Activated CD4-positive, alpha-beta T cell treated with anti-CD3 and anti-CD28 coated beads, Interleukin-2, amount 50 U/mL, for 1 hour (primary cell): ENCODE results near the gene ARHGAP21.
"Not testable (repeated sequence)": the region's sequence is repeated elsewhere in the genome, so short reads cannot be mapped to it uniquely, and the experiment has no call there.

Experiments used
- DNase-seq: peaks from one replicate; pipeline ENCODE4 v3.0.0-alpha.2; 2020

ARHGAP21 gene

DNA sequence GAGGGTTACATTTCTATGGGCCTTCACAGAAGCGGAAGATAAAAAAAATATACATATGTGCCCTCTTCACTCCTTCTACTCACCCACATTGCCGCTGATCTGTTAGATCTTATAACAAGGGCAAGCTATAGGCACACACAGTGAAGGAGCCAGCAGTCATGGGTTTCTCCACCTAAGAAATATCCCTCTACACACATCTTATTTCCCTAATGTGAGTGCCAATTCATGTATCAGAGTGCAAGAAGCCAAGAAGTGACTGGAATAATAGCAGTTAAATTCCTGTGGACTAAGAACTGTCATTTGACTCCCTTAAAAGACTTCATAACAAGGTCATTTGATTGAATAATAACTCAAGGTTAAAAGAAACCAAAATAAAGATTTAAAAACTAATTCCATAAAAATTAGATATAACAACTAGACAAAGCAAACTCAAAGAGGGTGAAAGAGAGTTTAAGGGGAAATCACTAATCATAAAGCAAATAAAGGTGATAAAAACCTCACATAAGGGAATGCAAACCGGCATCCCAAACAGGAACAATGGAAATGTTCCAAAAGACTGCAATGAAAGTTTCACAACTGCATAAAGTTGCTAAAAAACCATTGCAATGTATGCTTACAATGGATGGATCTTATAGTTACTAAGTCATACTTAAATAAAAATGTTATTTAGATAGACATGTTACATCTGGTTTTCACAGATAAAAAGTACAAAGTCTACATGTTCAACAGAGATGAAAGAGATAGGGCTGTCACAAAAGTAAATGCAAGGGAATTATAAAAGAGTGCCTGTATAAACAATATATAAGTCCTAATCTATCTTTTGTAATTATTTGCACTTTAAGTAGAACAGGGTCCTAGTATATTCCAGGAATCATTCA, 42.8 kb downstream of the ARHGAP21 start:
- no peak for DNase-seq

DNA sequence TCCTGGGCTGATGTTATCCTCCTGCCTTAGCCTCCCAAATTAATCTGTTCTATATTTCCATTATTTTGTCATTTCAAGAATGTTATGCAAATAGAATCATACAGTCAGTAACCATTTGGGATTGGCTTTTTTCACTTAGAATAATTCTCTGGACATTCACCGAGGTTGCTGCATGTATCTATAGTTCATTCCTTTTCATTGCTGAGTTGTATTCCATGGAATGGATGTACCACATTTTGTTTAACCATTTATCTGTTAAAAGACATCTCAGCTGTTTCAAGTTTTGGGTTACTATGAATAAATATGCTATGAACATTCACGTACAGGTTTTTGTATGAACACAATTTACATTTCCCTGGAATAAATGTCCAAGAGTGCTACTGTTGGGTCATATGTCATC, 44.9 kb downstream of the ARHGAP21 start:
- no peak for DNase-seq

DNA sequence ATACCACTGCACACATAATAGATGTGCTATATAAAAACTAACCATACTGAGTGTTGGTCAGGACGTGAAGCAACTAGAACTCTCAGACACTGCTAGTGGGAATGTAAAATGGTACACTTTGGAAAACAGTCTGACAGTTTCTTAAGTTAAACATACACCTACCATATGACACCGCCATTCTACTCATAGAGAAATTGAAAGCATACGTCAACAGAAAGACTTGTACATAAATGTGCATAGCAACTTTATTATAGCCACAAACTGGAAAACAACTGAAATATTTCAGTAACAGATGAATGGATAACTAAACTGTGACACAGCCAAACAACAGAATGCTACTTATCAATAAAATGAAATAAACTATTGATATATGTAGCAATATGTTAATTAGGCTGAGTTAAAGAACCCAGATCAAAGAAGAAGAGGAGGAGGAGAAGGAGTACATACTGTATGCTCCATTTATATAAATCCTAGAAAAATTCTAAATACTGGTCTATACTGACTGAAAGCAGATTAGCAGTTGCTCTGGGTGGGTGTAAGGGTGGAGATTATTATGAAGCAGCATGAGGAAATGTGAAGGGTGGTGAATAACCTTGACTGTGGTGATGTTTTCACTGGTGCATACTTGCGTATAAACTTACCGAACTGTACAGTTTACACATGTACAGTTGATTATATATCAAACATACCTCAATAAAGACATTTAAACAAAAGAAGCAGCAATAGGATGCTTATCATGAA, 48.6 kb downstream of the ARHGAP21 start:
- no peak for DNase-seq

DNA sequence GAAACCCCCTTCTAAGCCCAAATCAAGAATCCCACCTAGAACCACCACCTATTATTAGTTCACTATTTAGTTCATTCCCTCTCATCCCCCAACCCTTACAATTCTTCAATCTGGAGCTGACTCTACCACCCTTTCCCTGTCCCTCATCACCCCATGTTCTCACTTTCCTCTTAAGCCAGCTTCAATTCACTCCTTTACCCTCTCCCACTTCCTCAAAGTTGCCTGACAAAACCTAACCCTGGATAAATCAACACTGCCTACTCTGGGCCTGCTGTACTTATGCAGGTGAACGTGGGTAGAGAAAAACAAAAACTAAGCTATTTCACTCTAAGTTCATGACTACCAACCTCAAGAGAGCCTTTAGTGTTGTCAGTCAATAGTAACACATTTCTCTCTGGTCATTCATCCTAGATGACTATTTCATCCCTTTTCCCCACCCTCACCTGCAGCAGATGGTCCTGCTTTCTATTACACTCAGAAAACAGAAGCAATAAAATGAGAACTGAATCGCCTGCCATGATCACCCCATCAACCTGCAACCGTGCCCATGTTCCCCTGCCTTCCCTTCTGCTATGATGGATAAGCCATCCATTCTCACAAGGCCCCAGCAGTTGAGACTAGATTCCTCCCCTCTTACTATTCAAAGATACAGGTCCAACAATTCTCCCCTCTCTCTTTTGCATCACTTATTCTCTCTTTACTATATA, 52.6 kb downstream of the ARHGAP21 start:
- no peak for DNase-seq

DNA sequence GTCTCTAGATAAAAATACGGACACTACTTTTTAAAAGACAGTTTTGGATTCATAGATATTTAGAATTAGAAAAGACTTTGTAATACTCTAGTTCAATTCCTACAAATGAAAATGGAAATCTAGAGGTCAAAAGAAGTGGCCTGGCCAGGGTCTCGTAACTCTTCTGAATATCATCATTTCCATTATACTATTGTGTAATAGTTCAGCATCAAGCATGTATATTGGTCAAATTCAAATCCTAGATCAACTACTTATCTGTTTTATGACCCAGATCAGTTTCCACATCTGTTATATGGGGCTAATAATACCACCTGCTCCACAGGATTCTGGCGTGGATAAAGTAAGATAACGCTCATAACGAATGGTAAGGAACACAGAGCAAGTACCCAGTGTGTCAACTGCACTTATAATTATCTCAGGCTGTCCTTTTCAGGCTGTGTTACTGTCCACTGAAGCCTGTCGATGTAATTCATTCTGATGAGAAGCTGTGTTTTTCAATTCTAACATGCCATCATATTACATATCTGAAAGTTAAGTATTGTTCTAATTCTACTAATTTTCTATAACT, 54.3 kb downstream of the ARHGAP21 start:
- DNase-seq, result no peak

DNA sequence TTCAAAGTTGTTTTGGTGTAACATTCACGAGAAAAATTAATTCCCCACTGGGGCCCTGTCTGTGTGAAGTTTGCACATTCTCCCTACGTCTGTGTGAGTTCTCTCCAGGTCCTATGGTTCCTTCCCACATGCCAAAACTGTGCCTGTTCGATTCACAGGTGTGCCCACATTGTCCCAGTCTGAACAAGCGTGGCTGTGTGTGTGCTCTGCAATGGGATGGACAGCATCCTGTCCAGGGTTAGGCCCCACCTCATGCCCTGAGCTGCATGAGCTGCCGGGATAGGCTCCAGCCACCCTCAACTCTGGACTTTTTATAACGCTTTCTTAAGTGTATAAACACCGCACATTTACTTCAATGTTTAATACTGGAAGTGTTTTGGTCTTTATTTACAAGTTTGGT, 55.4 kb downstream of the ARHGAP21 start:
- no peak for DNase-seq

DNA sequence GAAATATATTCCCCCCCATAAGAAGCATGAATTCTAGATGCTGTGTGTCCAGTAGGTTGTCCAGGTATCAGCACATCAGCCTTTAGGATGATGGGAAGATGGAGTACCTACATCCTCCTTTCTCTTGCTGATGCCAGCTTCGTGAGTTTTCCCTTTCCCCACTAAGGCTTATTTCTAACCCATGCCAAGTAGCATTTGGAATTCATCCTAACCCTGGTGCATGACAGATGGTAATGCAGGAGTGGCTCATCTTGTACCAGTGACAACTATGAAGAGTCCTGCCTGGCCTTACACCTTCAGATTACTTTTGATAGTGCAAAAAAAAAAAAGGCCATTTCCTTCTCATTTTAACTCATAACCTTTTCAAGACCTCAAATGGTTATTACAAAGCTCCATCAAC, 58.7 kb downstream of the ARHGAP21 start:
- DNase-seq, result no peak

DNA sequence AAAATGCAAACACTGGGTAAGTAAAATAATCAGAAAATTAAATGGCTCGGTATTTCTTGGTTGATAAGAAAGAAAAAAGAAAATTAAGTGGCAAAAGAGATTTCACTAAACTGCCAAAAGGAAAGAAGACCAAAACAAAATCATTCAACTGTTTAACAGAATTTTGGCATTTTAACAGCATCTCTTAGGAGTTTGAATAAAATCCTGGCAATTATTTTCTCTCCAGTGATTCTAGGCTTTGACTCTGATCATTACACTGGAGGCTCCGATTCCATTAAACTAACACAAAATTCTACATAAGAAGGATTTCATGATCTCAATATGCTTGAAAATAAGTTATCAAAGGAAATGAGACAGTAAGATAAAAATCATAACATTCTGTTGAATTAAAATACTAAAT, 62.3 kb downstream of the ARHGAP21 start:
- no peak for DNase-seq

DNA sequence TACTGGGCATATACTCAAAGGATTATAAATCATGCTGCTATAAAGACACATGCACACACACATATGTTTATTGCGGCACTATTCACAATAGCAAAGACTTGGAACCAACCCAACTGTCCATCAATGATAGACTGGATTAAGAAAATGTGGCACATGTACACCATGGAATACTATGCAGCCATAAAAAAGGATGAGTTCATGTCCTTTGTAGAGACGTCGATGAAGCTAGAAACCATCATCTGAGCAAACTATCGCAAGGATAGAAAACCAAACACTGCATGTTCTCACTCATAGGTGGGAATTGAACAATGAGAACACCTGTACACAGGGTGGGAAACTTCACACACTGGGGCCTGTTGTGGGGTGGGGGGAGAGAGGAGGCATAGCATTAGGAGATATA, 65.4 kb downstream of the ARHGAP21 start:
- DNase-seq, result not testable (repeated sequence)

DNA sequence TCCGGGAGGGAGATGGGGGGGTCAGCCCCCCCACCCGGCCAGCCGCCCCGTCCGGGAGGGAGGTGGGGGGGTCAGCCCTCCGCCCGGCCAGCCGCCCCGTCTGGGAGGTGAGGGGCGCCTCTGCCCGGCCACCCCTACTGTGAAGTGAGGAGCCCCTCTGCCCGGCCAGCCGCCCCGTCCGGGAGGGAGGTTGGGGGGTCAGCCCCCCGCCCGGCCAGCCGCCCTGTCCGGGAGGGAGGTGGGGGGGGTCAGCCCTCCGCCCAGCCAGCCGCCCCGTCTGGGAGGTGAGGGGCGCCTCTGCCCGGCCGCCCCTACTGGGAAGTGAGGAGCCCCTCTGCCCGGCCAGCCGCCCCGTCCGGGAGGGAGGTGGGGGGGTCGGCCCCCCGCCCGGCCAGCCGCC, 67.4 kb downstream of the ARHGAP21 start:
- not testable (repeated sequence) for DNase-seq

DNA sequence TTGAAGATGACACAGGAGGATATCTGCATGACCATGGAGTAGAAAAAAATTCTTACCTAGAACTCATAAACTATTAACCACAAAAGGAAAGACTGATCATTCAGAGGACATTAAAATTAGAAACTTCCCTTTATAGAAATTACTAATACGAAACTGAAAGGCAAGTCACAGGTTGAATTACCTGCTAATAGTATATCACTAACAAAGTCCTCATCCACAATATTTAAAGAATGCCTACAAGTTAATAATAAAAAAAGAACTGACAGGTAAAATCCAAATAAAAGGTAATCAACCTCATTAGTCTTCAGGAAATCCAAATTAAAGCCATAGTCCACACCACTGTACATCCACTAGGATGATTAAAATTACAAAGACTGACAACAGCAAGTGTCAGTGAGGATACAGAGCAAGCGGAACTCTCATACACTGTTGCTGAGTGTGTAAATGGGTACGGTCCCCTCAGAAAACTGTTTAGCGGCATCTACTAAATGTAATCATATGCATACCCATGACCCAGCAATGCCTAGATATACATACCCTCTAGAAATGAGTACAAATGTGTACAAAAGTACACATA, 71.2 kb downstream of the ARHGAP21 start:
- DNase-seq, result no peak

DNA sequence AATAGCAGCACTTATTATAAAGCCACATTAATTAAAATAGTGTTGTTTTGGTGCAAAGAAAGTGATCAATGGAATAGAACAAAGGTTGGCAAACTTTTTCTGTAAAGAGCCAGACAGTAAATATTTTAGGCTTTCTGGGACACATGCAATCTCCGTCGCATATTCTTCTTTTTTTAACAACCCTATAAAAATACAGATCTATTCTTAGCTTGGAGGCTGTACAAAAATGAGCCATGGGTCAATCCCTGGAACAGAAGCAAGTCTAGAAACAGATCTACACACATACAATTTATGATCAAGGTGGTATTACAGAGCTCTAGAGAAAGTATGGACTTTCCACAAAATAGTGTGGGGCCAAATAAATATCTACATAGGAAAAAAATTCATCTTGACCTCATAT, 71.8 kb downstream of the ARHGAP21 start:
- DNase-seq, result no peak

DNA sequence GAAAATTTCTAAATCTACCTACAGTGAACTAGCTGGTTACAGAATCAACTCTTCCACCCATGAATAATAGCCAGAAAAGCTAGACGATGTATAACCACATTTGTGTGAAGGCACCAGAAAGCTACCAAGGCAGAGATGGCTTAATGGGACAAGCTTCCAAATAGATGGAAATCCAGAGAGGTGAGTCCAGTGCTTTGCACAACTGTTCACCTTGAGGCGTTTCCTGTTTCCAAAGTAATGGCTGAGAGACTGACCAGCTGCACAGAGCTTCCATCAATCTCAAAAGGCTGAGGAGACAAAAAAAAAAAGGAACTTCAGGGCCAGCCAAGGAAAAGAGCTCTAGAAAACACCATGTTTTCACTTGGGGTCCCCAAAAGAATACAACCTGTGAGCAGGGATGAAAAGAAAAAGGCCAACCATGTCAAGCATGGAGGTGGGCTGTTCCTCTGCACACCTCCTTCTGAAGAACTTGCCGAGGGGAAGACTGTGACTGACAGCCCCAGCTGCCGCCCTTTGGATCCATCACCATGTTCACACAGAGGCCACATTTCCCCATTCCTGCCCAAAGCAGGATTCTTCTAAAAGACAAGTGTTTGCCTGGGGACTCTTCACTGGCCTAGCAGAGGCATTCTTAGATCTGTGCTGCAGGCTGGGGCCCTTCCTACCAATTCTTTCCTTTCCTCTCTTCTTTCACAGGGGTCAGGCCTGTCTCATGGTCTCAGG, 72.9 kb downstream of the ARHGAP21 start:
- no peak for DNase-seq

DNA sequence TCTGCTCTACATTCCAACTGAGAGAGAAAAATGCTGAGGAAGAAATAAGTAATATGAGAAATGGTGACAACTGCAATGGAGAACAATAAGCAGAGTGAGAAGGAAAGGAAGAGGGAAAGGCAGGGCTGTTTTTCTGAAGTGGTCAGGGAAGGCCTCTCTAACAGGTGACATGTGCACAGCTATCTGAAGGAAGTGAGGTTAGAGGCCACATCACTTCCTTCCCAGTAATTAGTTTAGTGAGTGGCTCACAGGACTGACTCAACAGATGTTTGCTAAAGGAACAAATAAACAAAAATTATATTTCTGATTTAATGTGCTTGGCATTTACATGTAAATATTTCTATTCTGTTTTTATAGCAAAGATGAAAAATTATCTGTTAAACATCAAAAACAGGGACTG, 77.9 kb downstream of the ARHGAP21 start:
- no peak for DNase-seq

DNA sequence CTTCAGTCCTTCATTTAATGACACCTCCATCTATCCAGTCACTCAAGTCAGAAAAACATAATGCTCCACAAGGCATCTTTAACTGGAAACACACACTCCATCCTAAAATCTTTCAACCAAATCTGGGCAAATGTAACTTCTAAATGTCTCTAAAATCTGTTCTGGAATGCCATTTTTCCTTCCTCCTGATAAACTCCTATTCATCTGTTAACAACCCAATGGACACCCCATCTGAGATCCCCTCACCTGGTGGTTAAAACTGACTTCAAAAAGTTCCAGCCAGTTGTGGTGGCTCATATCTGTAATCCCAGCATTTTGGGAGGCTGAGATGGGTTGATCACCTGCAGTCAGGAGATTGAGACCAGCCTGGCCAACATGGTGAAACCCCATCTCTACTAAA, 78.7 kb downstream of the ARHGAP21 start:
- no peak for DNase-seq

DNA sequence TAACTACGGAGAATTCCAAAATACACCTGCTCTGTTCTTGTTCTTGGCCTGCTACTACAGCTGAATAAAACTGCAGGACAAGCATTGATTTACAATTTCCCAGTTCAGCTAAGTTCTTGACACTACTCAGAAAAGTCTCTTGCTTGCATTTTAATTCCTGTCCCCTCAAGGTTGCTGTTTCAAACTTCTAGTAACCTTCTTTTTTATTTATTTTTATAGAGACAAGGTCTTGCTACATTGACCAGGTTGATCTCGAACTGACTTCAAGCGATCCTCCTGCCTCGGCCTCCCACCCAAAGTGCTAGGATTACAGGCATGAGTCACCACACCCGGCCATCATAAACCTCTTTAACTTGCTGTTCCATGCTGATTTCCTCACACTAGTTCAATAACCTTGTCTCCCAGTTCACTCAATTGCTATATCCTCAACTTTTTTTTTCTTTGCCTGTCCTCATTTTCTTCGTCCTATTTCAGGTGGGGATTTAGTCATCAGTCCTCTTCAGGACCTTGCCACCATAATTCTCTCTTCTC, 79.9 kb downstream of the ARHGAP21 start:
- no peak for DNase-seq

DNA sequence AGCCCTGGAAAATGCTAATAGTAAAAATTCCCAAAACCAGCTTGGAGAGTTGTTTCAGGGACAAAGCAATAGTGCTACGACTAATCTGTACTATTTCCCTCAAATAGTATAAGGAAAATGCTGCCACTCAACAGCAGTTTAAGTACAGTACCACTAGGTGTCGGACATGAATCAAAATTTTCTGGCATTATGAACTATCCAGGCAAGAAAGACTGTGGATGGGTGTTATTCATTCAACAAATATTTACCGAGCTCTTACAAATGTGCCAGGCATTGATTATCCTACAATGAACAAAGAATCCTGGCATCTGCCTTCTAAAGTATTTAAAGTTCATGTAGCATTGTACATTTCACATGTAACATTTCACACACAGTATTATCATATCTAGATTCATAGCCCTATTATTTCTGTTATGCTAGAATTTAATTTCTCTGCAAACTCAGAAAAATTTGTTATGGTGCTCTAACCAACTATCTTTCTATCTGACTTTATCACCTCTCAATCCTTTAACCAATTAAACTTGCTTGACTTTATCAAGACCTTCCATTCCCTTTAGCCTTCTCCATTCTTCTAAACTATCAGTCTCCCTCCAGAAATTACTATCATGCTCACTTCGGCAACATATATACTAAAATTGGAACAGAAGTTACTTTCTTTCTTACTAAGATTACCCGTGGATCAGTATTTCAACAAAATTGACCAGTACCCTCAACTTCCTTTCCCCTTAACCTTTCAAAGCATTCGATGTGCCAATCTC, 80.6 kb downstream of the ARHGAP21 start:
- no peak for DNase-seq

DNA sequence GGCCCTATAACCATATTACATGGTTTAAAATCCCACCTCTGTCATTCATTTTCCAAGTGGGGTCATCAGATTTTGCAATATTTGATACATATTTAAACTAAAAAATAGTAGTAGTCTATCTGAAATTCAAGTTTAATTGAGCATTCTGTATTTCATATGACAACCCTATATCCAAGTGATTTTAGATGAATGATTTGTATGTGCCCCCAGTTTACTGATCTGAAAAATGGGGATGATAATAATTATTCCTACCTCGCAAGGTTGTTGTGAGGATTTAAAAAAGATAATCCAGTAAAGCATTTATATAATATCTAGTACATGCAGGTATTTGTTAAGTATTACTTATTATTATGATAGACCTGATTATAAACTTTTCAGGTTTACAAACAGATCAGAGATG, 84.6 kb downstream of the ARHGAP21 start:
- no peak for DNase-seq

DNA sequence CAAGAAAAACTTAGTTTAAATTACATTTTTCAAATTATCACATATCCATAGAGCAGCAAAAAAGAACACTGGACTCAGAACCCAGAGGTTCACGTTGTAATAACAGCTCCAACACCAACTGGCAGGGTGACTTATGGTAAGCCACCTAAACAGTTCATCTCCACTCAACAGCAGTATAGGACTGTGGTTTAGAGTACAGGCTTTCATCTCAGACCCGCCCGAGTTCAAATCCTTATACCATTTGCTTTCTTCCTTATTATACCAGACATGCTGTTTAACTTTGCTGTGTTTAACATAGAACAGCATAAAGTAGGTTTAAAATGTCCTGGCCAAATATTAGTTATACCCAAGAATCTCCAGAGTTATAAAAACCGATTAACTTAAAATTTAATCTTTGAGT, 97.9 kb downstream of the ARHGAP21 start:
- no peak for DNase-seq

DNA sequence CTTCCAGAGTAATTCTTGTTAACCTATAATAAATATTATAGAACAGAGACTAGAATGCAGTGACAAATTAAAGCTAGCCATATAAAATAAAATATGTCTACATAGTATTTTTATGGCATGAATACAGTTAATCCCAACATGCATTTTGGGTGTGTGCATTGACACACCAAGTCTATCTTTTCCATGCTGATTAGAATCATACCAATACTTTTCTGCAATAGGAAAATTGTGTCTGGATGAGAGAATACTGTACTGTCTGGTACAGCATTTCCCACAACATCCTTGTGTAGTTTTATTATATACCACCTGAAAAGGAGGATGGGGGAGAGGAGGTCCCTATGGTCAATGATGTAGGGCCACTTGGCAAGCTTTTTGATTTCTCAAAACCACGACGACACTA, 100.3 kb downstream of the ARHGAP21 start:
- no peak for DNase-seq

DNA sequence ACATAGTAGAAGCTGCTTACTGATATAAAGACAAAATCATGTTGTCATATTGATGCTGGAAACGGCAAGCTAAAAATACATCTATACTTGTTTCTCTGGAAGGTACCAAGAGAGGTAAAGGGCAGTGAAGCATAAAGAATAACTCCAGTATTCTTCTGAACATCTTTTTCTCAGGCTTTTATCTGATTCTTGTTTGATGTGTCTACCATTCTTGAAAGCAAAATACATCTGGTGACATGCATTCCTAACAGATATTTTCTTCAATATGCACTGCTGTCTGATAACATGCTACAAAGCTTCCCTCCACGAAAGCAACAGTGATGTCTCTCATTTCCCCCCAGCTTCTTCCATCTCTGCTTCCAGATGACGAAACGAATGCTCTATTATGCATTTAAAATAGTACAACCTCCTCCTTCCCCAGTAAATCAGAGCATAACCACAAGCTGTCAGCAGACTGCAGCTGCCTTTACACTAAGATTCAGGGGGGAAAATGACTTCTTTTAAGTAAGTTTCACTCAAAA, 100.8 kb downstream of the ARHGAP21 start:
- peak; percentile 10 for DNase-seq
